ENCODE measurements around the gene PRADC1.
"Not testable (repeated sequence)": the region's sequence is repeated elsewhere in the genome, so short reads cannot be mapped to it uniquely, and the experiment has no call there.

The PRADC1 gene

DNA sequence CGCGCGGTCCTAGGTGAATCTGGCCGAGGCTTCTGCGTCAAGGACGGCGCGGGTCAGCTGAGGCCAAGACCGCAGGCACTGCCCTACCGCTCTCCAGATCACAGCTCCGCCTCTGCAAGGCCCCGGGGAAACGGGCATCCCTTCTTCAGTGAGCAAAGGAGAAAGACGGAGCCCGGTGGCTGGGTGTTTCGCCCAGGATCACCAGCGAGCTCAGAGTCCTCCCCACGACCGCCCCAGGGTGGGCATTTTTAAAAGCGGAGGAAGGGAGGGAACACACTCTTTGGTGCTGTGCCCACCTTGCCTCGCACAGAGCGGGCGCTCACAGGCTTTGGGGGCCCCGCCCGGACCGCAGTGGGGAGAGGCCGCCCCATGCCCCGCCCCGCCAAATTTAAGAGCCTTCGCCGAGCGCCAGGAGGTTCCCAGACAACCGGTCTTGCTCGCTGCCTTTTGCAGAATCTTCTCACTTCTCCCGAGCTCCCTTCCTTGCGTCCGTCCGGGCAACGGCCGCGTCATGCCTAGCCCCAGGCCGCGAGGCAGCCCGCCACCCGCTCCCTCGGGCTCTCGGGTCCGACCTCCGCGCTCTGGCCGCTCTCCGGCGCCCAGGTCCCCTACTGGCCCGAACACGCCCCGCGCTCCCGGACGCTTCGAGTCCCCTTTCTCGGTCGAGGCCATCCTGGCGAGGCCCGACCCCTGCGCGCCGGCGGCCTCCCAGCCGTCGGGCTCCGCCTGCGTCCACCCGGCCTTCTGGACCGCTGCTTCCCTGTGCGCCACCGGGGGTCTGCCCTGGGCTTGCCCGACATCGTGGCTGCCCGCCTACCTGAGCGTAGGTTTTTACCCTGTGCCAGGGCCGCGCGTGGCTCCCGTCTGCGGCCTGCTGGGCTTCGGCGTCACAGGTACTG is 30.6 kb downstream of the PRADC1 start, which contains the start of gene NOTO:
TSS of gene NOTO (plus strand) at position 419 of the 899 bp plus-strand sequence. CDS start at position 512, 93 bp downstream.
- no peak for DNase-seq (ENCODE audit: low read depth)

DNA sequence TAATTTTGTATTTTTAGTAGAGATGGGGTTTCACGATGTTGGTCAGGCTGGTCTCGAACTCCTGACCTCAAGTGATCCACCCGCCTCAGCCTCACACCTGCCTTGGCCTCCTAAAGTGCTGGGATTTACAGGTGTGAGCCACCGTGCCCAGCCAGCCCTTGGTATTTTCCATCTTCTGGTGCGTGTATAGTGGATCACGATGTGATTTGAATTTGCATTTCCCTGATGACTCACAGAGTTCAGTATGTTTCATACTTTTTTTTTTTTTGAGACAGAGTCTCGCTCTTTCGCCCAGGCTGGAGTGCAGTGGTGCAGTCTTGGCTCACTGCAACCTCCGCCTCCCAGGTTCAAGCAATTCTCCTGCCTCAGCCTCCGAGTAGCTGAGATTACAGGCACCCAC is 32.8 kb downstream of the PRADC1 start:
- DNase-seq (ENCODE audit: low read depth) = not testable (repeated sequence)

GRCh38 chr2:73197579-73197978 is 35.5 kb downstream of the PRADC1 start:
- no peak for DNase-seq (ENCODE audit: low read depth)

DNA sequence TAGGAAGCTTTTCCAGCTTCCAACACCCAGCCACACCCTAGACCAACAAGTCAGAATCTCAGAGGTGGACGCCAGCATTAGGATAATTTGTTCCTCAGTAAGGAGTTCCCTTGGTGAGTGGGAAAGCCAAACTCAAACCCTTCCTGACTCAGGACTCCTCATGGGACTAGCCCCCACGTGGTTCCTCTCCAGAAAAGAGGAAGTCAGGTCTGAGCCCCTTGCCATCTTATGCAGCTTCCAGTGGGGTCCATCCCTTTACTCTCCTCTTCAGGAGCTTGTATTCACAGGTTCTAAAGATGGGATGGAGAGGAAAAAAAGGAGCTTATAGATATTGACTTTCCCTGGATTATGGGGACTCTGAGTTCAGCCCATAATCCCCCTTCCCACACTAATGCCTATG is 45.5 kb downstream of the PRADC1 start:
- no peak for DNase-seq (ENCODE audit: low read depth)

GRCh38 chr2:73185965-73186364 is 47.1 kb downstream of the PRADC1 start:
- no peak for DNase-seq (ENCODE audit: low read depth)

Data from T follicular helper cell (primary cell).